Tibial artery (tissue), 4 donors: ENCODE data around the gene ATF7.

Experiments used
- DNase-seq, 2 donors: peaks; one replicate each; pipeline ENCODE4 v3.0.0-alpha.2; 2019
- H3K27ac ChIP-seq, 2 donors: fragments of 200-600 bp; sonication (generic) in 1 of 2; 1 replicate in 1 of 2; 2 replicates in 1 of 2; pipeline ENCODE4 v1.5.1; 2018 to 2019; ENCODE audit warnings: mild to moderate bottlenecking in 1 of 2
- H3K27me3 ChIP-seq, 2 donors: fragments of 200-600 bp; sonication (generic) in 1 of 2; one replicate each; pipeline versions ENCODE4 v1.5.1 to v1.6.0; 2016 to 2019
- H3K36me3 ChIP-seq, 3 donors: fragments of 200-600 bp; sonication (generic) in 2 of 3; one replicate each; pipeline ENCODE4 v1.5.1; 2016 to 2019; ENCODE audit warnings: mild to moderate bottlenecking in 2 of 3
- H3K4me1 ChIP-seq, 4 donors: fragments of 200-600 bp; sonication (generic) in 2 of 4; 1 replicate in 3 of 4; 2 replicates in 1 of 4; pipeline ENCODE4 v1.5.1; 2016 to 2019
- H3K4me3 ChIP-seq, 2 donors: fragments of 200-600 bp; sonication (generic) in 1 of 2; 1 replicate in 1 of 2; 2 replicates in 1 of 2; pipeline ENCODE4 v1.5.1; 2018 to 2019; ENCODE audit warnings: mild to moderate bottlenecking in 2 of 2
- H3K9me3 ChIP-seq, 3 donors: fragments of 200-600 bp; sonication (generic) in 1 of 3; one replicate each; pipeline ENCODE4 v1.5.1; 2016 to 2019
- intact Hi-C: fragments of 100-400 bp; cut with DNase I; formaldehyde crosslinking; loops from one replicate; pipeline ENCODE4 v1.15.0; 2023; ENCODE audit warnings: low total_unique reads
- TF ChIP-seq, protein P1 (sequence below), 2 experiments: fragments of 200-600 bp in 1 of 2; fragments of 450-650 bp in 1 of 2; IDR thresholded peaks; one replicate each; pipeline ENCODE4 v1.5.1; 2017 to 2019; ENCODE audit warnings: antibody characterized with exemption in 2 of 2, mild to moderate bottlenecking in 1 of 2, moderate library complexity in 1 of 2

Gene ATF7

DNA sequence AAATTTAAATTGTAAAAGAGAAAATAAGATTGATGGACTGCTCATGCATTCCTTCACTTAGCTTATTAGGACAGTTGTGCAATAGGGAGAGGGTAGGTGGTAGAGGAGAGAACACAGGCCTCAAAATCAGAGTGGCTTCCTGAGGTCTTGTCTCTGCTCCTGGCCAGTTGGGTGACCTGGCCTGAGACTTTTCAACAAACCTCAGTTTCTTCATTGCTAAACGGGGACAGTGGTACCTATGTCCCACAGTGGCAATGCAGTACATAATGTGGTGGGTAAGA lies 129.5 kb downstream of the ATF7 start:
- intact Hi-C loops: no loop called here

DNA sequence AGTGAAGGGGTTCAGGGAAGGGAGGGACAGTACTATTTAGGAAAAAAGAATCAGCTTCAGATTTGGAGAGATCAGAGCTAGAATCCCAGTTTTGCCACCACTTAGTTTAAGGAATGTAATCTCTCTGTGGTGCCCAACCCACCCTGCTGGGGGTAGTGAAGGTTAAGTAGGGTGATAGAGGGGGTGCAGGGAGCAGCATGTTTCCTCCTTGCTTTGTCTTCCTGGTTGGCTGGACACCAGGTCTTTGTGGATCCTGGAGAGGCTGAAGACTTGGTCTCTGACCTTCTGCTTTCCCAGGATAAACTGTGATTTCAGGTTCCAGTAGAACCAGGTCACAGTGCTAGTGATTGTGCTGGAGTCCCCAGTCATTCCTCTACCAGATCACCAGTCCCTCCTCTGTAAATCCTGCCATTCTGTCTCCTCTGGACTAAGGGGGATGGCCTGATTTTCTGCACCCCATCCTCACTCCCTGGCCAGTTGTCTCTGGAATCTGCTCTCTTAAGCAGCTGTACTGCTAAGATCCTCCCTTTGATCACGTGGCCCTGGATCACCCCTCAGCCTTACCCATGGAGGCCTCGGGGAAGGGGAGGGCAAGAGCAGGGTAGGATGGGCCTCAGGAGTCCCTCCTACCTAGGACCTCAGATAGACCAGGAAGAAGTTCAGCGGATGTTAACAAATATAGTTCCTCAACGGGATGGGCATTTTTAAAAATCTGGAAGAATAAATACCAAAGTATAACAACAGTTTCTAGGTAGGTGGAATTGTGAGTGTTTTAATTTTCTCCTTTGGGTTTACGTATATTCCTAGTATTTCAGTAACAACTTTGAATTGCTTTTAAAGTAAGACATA lies 130.1 kb downstream of the ATF7 start:
- intact Hi-C loops: no loop called here
- peak; percentile 72 for DNase-seq
- Histone ChIP-seq H3K27ac (peak overlapping the region; percentile 14 to 16), H3K36me3 (no peaks in the 10 kb centered on the region), H3K4me1 (peaks cover 0 to 37% (median 27%) of the 10 kb centered on the region in 4 donors), H3K4me3 (no peak overlapping the region), H3K27me3 (no peaks in the 10 kb centered on the region), H3K9me3 (no peaks in the 10 kb centered on the region)
- TF ChIP-seq, protein P1, sequence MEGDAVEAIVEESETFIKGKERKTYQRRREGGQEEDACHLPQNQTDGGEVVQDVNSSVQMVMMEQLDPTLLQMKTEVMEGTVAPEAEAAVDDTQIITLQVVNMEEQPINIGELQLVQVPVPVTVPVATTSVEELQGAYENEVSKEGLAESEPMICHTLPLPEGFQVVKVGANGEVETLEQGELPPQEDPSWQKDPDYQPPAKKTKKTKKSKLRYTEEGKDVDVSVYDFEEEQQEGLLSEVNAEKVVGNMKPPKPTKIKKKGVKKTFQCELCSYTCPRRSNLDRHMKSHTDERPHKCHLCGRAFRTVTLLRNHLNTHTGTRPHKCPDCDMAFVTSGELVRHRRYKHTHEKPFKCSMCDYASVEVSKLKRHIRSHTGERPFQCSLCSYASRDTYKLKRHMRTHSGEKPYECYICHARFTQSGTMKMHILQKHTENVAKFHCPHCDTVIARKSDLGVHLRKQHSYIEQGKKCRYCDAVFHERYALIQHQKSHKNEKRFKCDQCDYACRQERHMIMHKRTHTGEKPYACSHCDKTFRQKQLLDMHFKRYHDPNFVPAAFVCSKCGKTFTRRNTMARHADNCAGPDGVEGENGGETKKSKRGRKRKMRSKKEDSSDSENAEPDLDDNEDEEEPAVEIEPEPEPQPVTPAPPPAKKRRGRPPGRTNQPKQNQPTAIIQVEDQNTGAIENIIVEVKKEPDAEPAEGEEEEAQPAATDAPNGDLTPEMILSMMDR (IDR thresholded peaks at IDR 0.05): no peak

More for the DNA sequence above, 129.5 kb downstream of the ATF7 start:
- peak in 1 of 2 donors; percentile 10 for DNase-seq
- TF ChIP-seq, protein P1 (IDR thresholded peaks at IDR 0.05): no peak
- Histone ChIP-seq H3K27me3 (no peaks in the 10 kb centered on the region), H3K4me3 (no peak overlapping the region), H3K4me1 (peaks cover 0 to 41% (median 30%) of the 10 kb centered on the region in 4 donors), H3K9me3 (no peaks in the 10 kb centered on the region), H3K36me3 (no peaks in the 10 kb centered on the region), H3K27ac (peak overlapping the region; percentile 16 to 29)

DNA sequence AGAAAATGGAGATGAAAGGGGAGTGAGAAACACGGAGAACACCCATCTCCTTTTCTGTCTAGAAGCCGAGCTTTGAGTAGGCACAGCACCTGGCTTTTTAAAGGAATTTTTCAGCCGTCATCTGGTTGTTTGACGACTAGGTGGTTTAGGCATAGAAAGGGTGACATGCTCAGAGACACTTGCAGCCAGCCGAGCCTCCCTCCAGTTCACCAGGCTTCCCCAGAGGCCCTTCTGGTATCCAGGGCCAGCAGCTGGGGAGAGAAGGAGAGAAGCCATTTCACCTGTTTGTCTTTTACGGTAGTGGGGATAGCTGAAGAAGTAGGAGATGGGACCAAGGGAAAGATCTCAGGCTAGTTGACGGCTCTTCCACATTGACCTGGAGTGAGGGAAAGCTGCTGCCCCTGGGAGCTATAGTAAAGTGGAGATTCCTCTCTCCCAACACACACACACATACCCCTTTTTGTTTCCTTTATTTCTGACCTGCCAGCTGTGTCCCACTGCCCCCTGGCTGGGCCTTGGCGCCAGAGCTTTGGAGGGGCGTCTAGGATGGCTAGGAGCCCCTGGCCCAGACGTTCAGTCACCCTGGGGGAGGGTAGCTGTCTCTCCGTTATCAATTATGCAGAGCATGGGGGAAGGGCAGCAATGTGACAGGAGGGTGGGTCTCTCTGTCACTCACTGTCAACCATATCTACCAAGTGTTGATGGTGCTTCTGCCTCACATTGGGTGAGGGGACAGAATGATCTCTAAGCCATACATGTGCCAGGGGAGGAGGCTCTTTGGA lies 132.4 kb downstream of the ATF7 start:
- no peaks in the 10 kb centered on the region for H3K9me3 ChIP-seq
- H3K4me1 ChIP-seq: peaks cover 0 to 30% (median 23%) of the 10 kb centered on the region in 4 donors
- TF ChIP-seq, protein P1 (IDR thresholded peaks at IDR 0.05): no peak
- intact Hi-C loops: no loop called here
- H3K4me3 ChIP-seq: peak overlapping the region; percentile 54 to 71
- DNase-seq: peak in 1 of 2 donors; percentile 64
- peak overlapping the region; percentile 72 to 81 for H3K27ac ChIP-seq
- no peaks in the 10 kb centered on the region for H3K27me3 ChIP-seq
- H3K36me3 ChIP-seq: no peaks in the 10 kb centered on the region

DNA sequence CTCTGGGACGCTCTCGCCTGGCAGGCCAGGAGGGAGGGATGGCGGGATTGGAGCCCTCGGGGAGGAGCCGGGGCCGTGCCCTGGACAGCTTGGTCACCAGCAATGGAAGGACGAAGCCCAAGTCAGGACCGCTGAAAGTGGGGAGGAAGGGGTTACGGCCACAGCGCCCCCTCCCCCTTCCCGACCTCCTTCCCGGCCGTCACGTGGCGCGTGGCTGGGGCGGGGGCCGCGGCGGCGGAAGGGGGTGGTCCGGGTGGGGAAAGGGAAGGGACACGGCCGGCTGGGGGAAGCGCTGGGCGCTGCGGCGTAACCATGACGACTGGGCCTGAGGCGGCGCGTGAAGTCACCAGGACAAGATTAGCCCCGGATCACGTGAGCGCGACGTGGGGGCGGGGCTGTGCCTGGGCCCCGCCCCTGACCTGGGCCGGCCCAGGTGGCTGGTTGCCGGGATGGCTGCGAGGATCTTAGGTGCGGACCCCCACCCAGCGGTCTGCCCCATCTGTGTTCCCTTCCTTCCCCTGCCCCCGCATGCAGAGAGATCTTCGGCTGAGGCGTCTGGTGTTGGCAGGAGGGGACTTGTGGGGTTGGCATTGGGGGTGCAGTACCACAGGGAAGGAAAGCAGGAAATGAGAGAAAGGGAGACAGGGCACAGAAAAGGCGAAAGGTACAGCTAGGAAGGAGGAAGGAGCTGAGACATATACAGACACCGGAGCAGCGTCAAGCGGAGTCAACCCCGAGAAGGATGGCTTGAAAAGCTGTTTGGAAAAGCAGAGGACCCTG lies 133.2 kb downstream of the ATF7 start:
- intact Hi-C loops: no loop called here
- Histone ChIP-seq H3K36me3 (peaks cover 0 to 3% (median 1%) of the 10 kb centered on the region in 3 donors), H3K4me1 (peaks cover 0 to 23% (median 19%) of the 10 kb centered on the region in 4 donors), H3K27me3 (no peaks in the 10 kb centered on the region), H3K27ac (peak overlapping the region; percentile 72 to 81), H3K9me3 (no peaks in the 10 kb centered on the region), H3K4me3 (peak overlapping the region; percentile 54 to 71)
- peak; percentile 92 to 95 for DNase-seq
- TF ChIP-seq, protein P1 (IDR thresholded peaks at IDR 0.05): no peak

DNA sequence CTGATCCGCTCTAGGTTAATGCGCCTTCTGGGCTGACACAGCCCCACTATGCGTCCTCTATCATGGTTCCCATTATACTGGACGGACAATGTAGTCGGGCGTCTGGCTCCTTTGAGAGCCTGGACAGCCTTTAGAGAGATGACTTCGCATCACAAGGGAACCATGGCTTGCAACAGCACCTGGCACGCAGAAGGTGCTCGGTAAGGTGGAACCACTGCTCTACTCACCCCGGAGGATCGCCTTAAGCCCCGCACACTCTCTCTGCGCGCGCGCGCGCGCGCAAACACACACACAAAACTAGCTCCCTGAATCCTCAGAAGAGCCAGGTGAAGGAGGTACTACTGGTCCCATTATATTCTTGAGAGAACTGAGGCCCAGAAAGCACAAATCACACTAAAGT lies 134.0 kb downstream of the ATF7 start:
- H3K4me1 ChIP-seq: peaks cover 0 to 23% (median 19%) of the 10 kb centered on the region in 4 donors
- intact Hi-C loops: no loop called here
- TF ChIP-seq, protein P1 (IDR thresholded peaks at IDR 0.05): no peak
- peak in 1 of 2 donors; percentile 29 for DNase-seq
- no peaks in the 10 kb centered on the region for H3K9me3 ChIP-seq
- H3K27me3 ChIP-seq: no peaks in the 10 kb centered on the region
- peak overlapping the region; percentile 72 to 81 for H3K27ac ChIP-seq
- peaks cover 0 to 12% (median 7%) of the 10 kb centered on the region in 3 donors for H3K36me3 ChIP-seq
- H3K4me3 ChIP-seq: peak overlapping the region; percentile 54 to 71
